Stimulated activated CD4-positive, alpha-beta T cell treated with anti-CD3 and anti-CD28 coated beads, TNF-alpha, amount 100 ng/mL, for 1 hour (primary cell): ENCODE data around the gene IDUA.
"Not testable (repeated sequence)": the region's sequence is repeated elsewhere in the genome, so short reads cannot be mapped to it uniquely, and the experiment has no call there.

ENCODE experiments used
- DNase-seq, 3 donors: peaks; one replicate each; pipeline ENCODE4 v3.0.0-alpha.2; 2020; ENCODE audit warnings: low read depth in 3 of 3, low spot score in 1 of 3

IDUA gene

GRCh38 chr4:966266-967112, 20.4 kb upstream of the IDUA start:
- no peak for DNase-seq

- no peak for DNase-seq
Observed at GRCh38 chr4:967113-968104, 19.4 kb upstream of the IDUA start.

DNA sequence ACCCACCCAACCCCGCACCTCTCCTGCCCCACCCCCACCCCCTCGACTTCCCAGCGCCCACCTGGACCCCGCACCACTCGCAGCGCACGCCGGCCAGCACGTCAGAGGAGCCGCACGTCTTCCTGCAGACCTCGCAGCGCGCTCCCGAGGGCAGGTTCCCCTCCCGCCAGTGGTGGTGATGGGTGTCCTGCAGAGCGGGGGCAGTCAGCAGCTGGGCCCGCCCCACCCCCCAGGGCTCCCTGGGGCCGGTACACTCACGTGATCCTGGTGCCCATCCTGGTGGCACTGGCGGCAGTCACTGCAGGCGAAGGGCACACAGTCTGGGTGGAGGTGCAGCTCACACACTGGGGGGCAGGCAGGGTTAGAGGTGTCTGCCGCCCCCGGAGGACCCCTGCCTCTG, 18.6 kb upstream of the IDUA start:
- no peak for DNase-seq

DNA sequence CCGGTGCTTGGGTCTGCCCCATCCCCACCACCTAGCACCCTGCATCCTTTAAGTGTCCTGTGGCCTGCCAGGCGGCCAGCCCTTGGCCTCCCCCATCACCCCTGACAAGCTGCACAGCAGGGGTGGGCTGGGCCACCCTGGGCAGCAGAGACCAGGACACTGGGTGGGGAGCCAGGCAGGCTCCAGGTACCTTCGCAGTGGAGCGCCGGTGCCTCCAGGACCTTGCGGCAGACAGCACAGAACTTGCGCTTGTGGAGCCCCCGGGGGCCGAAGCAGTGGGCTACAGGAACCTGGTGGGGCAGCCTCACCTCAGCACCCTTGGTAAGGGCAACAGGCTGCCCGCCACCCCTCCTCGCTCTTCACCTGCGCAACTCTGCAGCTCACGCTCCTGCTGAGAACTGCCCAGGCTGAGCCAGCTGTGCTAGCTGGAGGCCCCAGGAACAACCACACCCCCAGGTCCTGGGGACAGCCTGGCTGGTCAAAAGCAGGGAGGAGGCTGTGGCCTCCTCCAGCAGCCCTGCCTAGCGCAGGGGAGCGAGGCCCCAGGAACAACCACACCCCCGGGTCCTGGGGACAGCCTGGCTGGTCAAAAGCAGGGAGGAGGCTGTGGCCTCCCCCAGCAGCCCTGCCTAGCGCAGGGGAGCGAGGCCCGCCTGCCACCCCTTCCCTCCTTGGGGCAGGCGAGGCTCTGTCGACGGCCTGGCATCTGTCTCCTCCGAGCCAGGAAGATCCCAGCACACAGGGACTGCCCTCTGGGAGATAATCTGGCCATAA, 18.0 kb upstream of the IDUA start:
- DNase-seq = no peak

DNA sequence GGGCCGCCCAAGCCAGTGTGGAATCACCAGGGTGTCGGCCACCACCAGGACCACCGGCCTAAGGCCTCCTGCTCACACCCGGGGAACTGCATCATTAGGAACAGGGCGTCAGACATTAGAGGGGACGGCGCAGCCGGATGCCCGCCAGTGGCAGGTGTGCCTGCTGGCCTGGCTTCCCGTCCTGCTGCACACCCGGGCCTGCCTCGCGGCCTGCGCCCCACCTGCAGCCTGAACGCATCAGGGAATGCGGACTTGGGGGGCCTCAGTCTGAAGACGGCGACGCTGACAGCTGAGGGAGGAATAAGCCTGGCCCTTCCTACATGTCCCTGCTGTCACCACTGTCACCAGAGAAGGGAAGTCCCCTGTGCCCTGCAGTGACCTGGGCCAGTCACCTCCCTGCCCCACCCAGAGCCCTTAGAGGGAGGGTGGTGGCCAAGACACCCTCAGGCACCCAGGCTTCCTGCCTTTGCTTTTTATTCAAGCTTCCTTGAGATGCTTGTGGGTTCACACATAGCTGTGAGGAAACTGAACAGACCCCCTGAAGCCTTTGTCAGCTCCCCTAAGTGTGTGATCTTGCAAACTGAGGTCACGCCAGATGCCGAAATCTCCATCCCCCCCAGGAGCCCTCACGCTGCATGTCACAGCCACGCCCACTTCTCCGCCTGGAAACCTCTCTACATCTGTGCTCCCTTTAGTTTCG, 16.6 kb upstream of the IDUA start:
- DNase-seq = no peak

- DNase-seq = no peak
Observed at GRCh38 chr4:970854-971520, 15.9 kb upstream of the IDUA start.

- no peak for DNase-seq
Observed at GRCh38 chr4:971666-972500, 15.0 kb upstream of the IDUA start.

GRCh38 chr4:972651-973424, 14.0 kb upstream of the IDUA start:
- DNase-seq = peak; percentile 21 to 49 (median 39)

- peak; percentile 82 to 91 (median 88) for DNase-seq
Observed at GRCh38 chr4:973431-974397, 13.1 kb upstream of the IDUA start, which contains the start of gene DGKQ. TSS of gene DGKQ (minus strand) at chr4:973569. CDS start at chr4:973482, 87 bp downstream.

GRCh38 chr4:974668-975067, 12.2 kb upstream of the IDUA start:
- DNase-seq = no peak

- not testable (repeated sequence) for DNase-seq
Observed at GRCh38 chr4:976016-976415, 10.8 kb upstream of the IDUA start.

DNA sequence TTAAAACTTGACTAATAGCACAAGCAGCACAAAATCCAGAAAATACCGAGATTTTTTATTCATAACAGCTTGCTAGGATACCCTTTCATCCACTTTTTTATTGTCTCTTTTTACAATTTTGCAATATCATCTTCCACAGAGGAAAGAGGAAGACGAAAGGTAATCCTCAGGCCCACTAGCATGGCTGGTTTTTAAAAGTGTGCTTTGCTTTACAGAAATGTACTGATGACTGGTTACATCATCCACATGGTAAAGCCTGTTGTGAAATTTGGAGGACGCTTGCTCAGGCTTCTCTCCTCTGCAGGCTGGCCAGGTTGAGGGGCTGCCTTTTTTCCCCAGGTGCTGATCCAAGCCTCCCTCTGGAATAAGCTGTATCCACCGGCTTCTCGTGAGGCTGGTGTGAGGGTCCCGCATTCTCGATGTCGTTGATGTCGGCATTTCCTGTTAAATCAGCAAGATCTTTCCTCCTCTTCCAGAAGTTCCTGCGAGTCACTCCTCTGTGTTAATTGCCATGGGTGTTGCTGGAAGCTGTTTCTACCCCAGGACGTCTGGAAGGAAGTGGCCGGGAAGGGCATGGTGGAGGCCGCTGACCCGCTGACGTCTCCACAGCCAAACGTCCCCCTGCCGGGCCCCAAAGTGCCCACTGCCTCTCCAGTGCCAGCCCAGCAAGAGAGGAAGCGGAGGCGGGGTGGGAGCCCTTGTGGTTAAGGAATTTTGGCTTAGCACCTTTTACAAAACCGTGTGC, 7.7 kb upstream of the IDUA start:
- DNase-seq = no peak

DNA sequence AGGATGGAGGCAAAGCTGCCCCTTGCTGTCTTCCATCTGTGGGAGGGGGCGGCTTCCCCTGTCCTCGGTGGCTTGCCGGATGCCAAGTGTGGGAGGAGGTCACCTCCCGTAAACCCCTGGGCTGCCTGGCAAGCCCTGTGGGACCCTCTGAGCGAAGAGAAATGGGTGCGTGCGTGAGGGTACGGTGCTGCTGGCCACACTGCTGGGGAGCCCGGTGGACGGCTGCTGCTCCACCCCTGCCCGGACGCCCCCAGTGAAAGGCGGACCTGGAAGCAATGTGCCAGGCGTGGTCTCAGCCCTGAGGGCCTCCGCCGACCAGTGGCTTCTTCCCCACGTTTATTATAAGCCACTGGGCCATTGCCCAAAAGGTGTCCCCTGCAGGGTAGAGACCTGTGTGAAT, 4.6 kb upstream of the IDUA start:
- DNase-seq = no peak

- no peak for DNase-seq
Observed at GRCh38 chr4:982814-983213, 4.0 kb upstream of the IDUA start.

- no peak for DNase-seq
Observed at GRCh38 chr4:984336-985054, 2.3 kb upstream of the IDUA start.
